K562 (cell line): ENCODE results near the gene CIAO3. TPM values are rescaled to one million over a fixed set of nuclear protein-coding genes. Genes with fewer than 3 reads are reported as not detected.

Experiments
- MGA ChIP-seq: fragments of 450-650 bp; IDR thresholded peaks from 2 replicates; pipeline ENCODE4 v1.6.1; 2016; ENCODE audit warnings: mild to moderate bottlenecking, moderate library complexity
- STAT6 ChIP-seq: sonication (generic); formaldehyde crosslinking; IDR thresholded peaks from 2 replicates; pipeline ENCODE4 v1.8.1; 2023; ENCODE audit warnings: mild to moderate bottlenecking, missing genetic modification reagents
- TAF1 ChIP-seq: IDR thresholded peaks from 2 replicates; pipeline ENCODE4 v1.6.1; 2011; ENCODE audit warnings: mild to moderate bottlenecking, low read length, moderate library complexity; ENCODE audit not compliant: insufficient read depth, control insufficient read depth, severe bottlenecking; ENCODE audit errors: extremely low read depth
- ZNF609 ChIP-seq: sonication (generic); formaldehyde crosslinking; IDR thresholded peaks from 2 replicates; pipeline ENCODE4 v1.8.1; 2023; ENCODE audit warnings: missing genetic modification reagents, mild to moderate bottlenecking, borderline replicate concordance
- polyA plus RNA-seq, 8 experiments: library from polyadenylated mRNA; depleted of rRNA in 4 of 8; stranded (reverse) in 5 of 8; unstranded in 3 of 8; fragments of >200 nt; fragmentation: Nextera tagmentation in 2 of 8; fragmentation: Illumina TruSeq in 1 of 8; extraction: Ambion mirVana in 2 of 8; extraction: Trizol in 1 of 8; gene quantifications; 2 replicates each; pipeline versions ENCODE4 v1.2.1 to v1.2.3, GENCODE V29; 2011 to 2014; ENCODE audit warnings: inconsistent platforms in 1 of 8, missing spikeins in 1 of 8
- total RNA-seq, 7 experiments: library from RNA; depleted of rRNA in 6 of 7; stranded (reverse); fragments of >200 nt in 6 of 7; fragmentation: Illumina TruSeq in 2 of 7; extraction: Trizol in 2 of 7; gene quantifications; 2 replicates each; pipeline versions ENCODE4 v1.2.1 to v1.2.3, GENCODE V29; 2011 to 2021; ENCODE audit warnings: low replicate concordance in 1 of 7

CIAO3 gene
- total and polyA plus RNA-seq, 9 of the 15 experiments (the other 6 are each of a cell fraction or from before 2014, with no cell fraction given): 2.2 to 35.6 (median 18.7) TPM

DNA sequence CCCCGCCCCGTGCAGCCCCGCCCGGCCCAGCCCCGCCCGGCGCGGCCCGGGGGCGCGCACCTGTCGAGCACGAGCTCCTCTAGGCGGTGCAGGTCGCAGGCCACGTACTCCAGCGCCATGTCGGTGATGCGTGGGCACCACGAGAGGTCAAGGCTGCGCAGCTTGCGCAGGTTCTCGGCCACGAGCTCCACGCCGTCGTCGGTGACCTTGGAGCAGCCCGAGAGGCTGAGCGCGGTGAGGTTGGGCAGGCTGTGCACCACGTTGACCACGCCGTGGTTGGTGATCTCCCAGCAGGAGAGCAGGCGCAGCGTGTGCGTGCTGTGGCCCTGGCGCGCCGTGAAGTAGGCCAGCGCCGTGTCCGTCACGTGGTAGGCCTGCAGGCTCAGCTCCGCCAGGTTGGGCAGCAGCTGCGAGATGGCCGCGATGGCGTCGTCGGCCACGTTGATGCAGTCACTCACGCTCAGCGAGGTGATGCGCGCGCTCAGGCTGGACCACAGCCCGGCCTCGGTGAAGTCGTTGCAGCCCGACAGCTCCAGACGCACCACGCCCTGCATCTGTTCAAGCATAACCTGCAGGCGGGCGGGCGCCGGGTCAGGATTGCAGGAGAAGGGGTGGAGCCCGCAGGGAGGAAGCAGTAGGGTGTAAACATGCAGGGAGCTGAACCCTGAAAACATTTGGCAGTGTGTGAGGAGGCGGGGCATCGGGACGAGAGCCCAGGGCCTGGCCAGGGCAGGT lies 45.3 kb downstream of the CIAO3 start (continued):
- TF ChIP-seq ZNF609 (CRISPR knock-in tag) (0 out of 2 replicates have a peak, but pooled peaks have one; percentile 93), TAF1 (peak; percentile 24), MGA (peak; percentile 97), STAT6 (peak; percentile 79; the same call in 1 of the 2 replicates)
